HepG2 (cell line): ENCODE results near the gene CNIH3. TPM values are rescaled to one million over a fixed set of nuclear protein-coding genes. Genes with fewer than 3 reads are reported as not detected.

ENCODE experiments used
- ATAC-seq: fragments of 200-7000 bp; cut with Tn5 transposase; 3 replicates; pipeline ENCODE4 v1.9.1; 2020; ENCODE audit warnings: mild to moderate bottlenecking, moderate library complexity
- BruUV-seq: library from RNA; stranded (reverse); fragments of 400-500 nt; replicated peaks from 2 replicates; lab custom pipeline; 2021; lab: Mats Ljungman, UMichigan
- CTCF ChIA-PET: fragments of 300-600 bp; formaldehyde crosslinking; extraction: SDS; loops from one replicate; lab custom pipeline; 2021; ENCODE audit warnings: low total read pairs, inconsistent platforms, low intra/inter-chr PET ratio; lab: Yijun Ruan, JAX
- POLR2A ChIA-PET: fragments of 350-600 bp; sonication (Branson Sonifier 250); formaldehyde crosslinking; loops from one replicate; lab custom pipeline; 2020; ENCODE audit warnings: antibody characterized with exemption, inconsistent platforms; lab: Yijun Ruan, JAX
- DNase-seq: peaks from one replicate; pipeline ENCODE4 v3.0.0-alpha.2; 2015; ENCODE audit warnings: low spot score
- FAIRE-seq: peaks from 3 replicates; lab custom pipeline; 2011; peaks lifted over from hg19 to GRCh38; lab: Jason Lieb, UNC
- H2AFZ ChIP-seq: one replicate; pipeline ENCODE4 v1.6.1; 2011; ENCODE audit warnings: low read length, inconsistent platforms
- H3K27ac ChIP-seq: fragments of 300-600 bp; 3 replicates; pipeline ENCODE4 v1.8.0; 2011; ENCODE audit warnings: mixed run types, mild to moderate bottlenecking, mixed read lengths, low read length, inconsistent platforms; ENCODE audit not compliant: insufficient read depth; ENCODE audit errors: extremely low read length
- H3K27me3 ChIP-seq, 2 experiments: fragments of 200-600 bp in 1 of 2; 2 replicates in 1 of 2; 3 replicates in 1 of 2; pipeline versions ENCODE4 v1.6.0 to v1.8.0; 2011; ENCODE audit warnings: low read length in 2 of 2, mild to moderate bottlenecking in 2 of 2, moderate library complexity in 2 of 2, inconsistent platforms in 1 of 2; ENCODE audit not compliant: insufficient read depth in 2 of 2, control insufficient read depth in 1 of 2
- H3K36me3 ChIP-seq, 2 experiments: fragments of 200-600 bp in 1 of 2; replicated peaks in 1 of 2; 2 replicates in 1 of 2; 3 replicates in 1 of 2; pipeline versions ENCODE4 v1.5.1 to v1.8.0; 2011; ENCODE audit warnings: low read length in 2 of 2, inconsistent platforms in 1 of 2; ENCODE audit not compliant: insufficient read depth in 2 of 2, control insufficient read depth in 1 of 2
- H3K4me1 ChIP-seq: 2 replicates; pipeline ENCODE4 v1.5.1; 2012; ENCODE audit warnings: low read length, inconsistent platforms; ENCODE audit not compliant: insufficient read depth
- H3K4me2 ChIP-seq: 2 replicates; pipeline ENCODE4 v1.6.0; 2011; ENCODE audit warnings: low read depth, low read length, inconsistent platforms
- H3K4me3 ChIP-seq, 3 experiments: fragments of 200-600 bp in 1 of 3; sonication (generic), shearing (Covaris generic) in 1 of 3; replicated peaks in 1 of 3; 2 replicates each; pipeline ENCODE4 v1.5.1; 2011 to 2016; ENCODE audit warnings: low read length in 3 of 3, inconsistent platforms in 2 of 3, low read depth in 2 of 3, mild to moderate bottlenecking in 2 of 3, control low read depth in 1 of 3, mixed read lengths in 1 of 3; ENCODE audit not compliant: insufficient read depth in 1 of 3
- H3K79me2 ChIP-seq: one replicate; pipeline ENCODE4 v1.6.1; 2011; ENCODE audit warnings: low read length, inconsistent platforms; ENCODE audit not compliant: insufficient read depth
- H3K9ac ChIP-seq: 2 replicates; pipeline ENCODE4 v1.6.0; 2011; ENCODE audit warnings: mild to moderate bottlenecking, low read depth, low read length, inconsistent platforms; ENCODE audit not compliant: insufficient read depth
- H3K9me3 ChIP-seq: 2 replicates; pipeline ENCODE4 v1.5.1; 2012; ENCODE audit warnings: mild to moderate bottlenecking, low read length
- H4K20me1 ChIP-seq: 2 replicates; pipeline ENCODE4 v1.6.0; 2011; ENCODE audit warnings: inconsistent platforms, mild to moderate bottlenecking, low read length, moderate library complexity; ENCODE audit not compliant: insufficient read depth
- CAMTA2 ChIP-seq: sonication (generic); formaldehyde crosslinking; IDR thresholded peaks from 2 replicates; pipeline ENCODE4 v1.4.0; 2020; ENCODE audit warnings: mild to moderate bottlenecking, missing genetic modification reagents, borderline replicate concordance
- ELF3 ChIP-seq: IDR thresholded peaks from 2 replicates; pipeline ENCODE4 v1.6.1; 2016; ENCODE audit warnings: missing genetic modification reagents, missing compliant biosample characterization
- ETV5 ChIP-seq: IDR thresholded peaks from 2 replicates; pipeline ENCODE4 v1.6.1; 2018; ENCODE audit warnings: missing biosample characterization, missing genetic modification reagents, inconsistent platforms, borderline replicate concordance
- JUNB ChIP-seq: sonication (generic); formaldehyde crosslinking; IDR thresholded peaks from 2 replicates; pipeline ENCODE4 v1.8.0; 2022; ENCODE audit warnings: missing genetic modification reagents, mild to moderate bottlenecking, borderline replicate concordance
- MATR3 ChIP-seq: sonication (generic); formaldehyde crosslinking; IDR thresholded peaks from 2 replicates; pipeline ENCODE4 v1.4.0; 2020; ENCODE audit warnings: missing genetic modification reagents
- MTERF4 ChIP-seq: sonication (generic); formaldehyde crosslinking; IDR thresholded peaks from 2 replicates; pipeline ENCODE4 v1.8.0; 2023; ENCODE audit warnings: mild to moderate bottlenecking, missing genetic modification reagents
- NFATC3 ChIP-seq: sonication (generic); formaldehyde crosslinking; IDR thresholded peaks from 2 replicates; pipeline ENCODE4 v1.5.1; 2020; ENCODE audit warnings: mild to moderate bottlenecking, missing genetic modification reagents
- SATB2 ChIP-seq: sonication (generic); formaldehyde crosslinking; IDR thresholded peaks from 2 replicates; pipeline ENCODE4 v1.5.0; 2020; ENCODE audit warnings: missing genetic modification reagents
- SRSF1 ChIP-seq: fragments of 200-400 bp; formaldehyde crosslinking; optimal IDR thresholded peaks from 2 replicates; pipeline ENCODE3; 2017; ENCODE audit warnings: mild to moderate bottlenecking, low read depth, low read length, moderate library complexity
- THAP7 ChIP-seq: sonication (generic); formaldehyde crosslinking; IDR thresholded peaks from 2 replicates; pipeline ENCODE4 v1.8.1; 2023; ENCODE audit warnings: mild to moderate bottlenecking, missing genetic modification reagents
- ZMYM4 ChIP-seq: sonication (generic); formaldehyde crosslinking; IDR thresholded peaks from 2 replicates; pipeline ENCODE4 v1.8.1; 2023; ENCODE audit warnings: mild to moderate bottlenecking, missing genetic modification reagents
- ZNF576 ChIP-seq: sonication (generic); formaldehyde crosslinking; IDR thresholded peaks from 2 replicates; pipeline ENCODE4 v1.4.0; 2020; ENCODE audit warnings: mild to moderate bottlenecking, missing genetic modification reagents
- WGBS: methylation state at CpG from one replicate; pipeline ENCODE4 v1.1.6; 2017; ENCODE audit warnings: low lambda C conversion rate; 5-methylcytosine and 5-hydroxymethylcytosine counted together
- in situ Hi-C: cut with HindIII; loops from 2 replicates; pipeline ENCODE4 v1.10.0; 2017; ENCODE audit warnings: low pct_unique_long_range_greater_than_20kb; ENCODE audit not compliant: extremely low pct_ligation_motif_present
- intact Hi-C: fragments of 100-400 bp; cut with micrococcal nuclease; formaldehyde crosslinking; loops from one replicate; pipeline ENCODE4 v1.10.0; 2022; ENCODE audit not compliant: unreplicated experiment
- polyA plus RNA-seq, 8 experiments: library from polyadenylated mRNA; depleted of rRNA in 3 of 8; stranded (reverse) in 7 of 8; unstranded in 1 of 8; fragments of >200 nt; fragmentation: Illumina TruSeq in 4 of 8; extraction: Trizol in 4 of 8; gene quantifications; 2 replicates each; pipeline versions ENCODE4 v1.2.1 to v1.2.3, GENCODE V29; 2011 to 2016; ENCODE audit warnings: low read depth in 4 of 8, missing spikeins in 1 of 8, mixed read lengths in 1 of 8; ENCODE audit not compliant: insufficient read depth in 1 of 8
- total RNA-seq, 5 experiments: library from RNA; depleted of rRNA; stranded (reverse); fragments of >200 nt; fragmentation: Illumina TruSeq; extraction: Trizol; gene quantifications; 2 replicates each; pipeline ENCODE4 v1.2.3, GENCODE V29; 2016; ENCODE audit warnings: low read depth in 1 of 5

Gene CNIH3
- total and polyA plus RNA-seq, 2 of the 13 experiments (the other 11 are each of a cell fraction or from before 2014, with no cell fraction given): 0.36 to 1.1 TPM

GRCh38 chr1:224656392-224656791 lies 40.3 kb downstream of the CNIH3 start:
- Histone ChIP-seq H2AFZ (no peak overlapping the region), H3K36me3 (no peaks in the 10 kb centered on the region), H4K20me1 (no peaks in the 10 kb centered on the region), H3K9me3 (no peaks in the 10 kb centered on the region), H3K4me2 (no peak overlapping the region), H3K79me2 (no peaks in the 10 kb centered on the region), H3K27me3 (peaks cover 0 to 11% of the 10 kb centered on the region in 2 experiments; a peak in 1 of 5 replicates), H3K27ac (no peak overlapping the region), H3K4me3 (no peak overlapping the region), H3K9ac (no peak overlapping the region), H3K4me1 (no peaks in the 10 kb centered on the region)
- intact Hi-C loops: no loop called here
- TF ChIP-seq ELF3 (CRISPR knock-in tag) (no peak), CAMTA2 (no peak), SRSF1 (no peak), MATR3 (CRISPR knock-in tag) (no peak), NFATC3 (no peak), ZNF576 (CRISPR knock-in tag) (no peak), SATB2 (CRISPR knock-in tag) (no peak)
- no peak for ATAC-seq
- CTCF ChIA-PET: no interaction called here
- in situ Hi-C loops: no loop called here
- no peak for FAIRE-seq
- DNase-seq: no peak
- POLR2A ChIA-PET: no interaction called here
- WGBS: 24% methylated on average over 9 of the region's 10 CpGs
- no TSS peak for BruUV-seq

DNA sequence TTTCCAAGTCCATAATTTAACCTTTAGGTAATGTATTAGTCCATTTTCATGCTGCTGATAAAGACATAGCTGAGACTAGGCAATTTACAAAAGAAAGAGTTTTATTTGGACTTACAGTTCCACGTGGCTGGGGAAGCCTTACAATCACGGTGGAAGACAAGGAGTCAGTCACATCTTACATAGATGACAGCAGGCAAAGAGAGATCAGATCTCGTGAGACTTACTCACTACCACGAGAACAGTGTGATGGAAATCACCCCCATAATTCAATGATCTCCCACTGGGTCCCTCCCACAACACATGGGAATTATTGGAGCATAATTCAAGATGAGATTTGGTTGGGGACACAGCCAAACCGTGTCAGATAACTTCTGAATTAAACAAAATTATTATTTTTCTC lies 44.0 kb downstream of the CNIH3 start:
- DNase-seq: no peak
- no peak for TF ChIP-seq THAP7 (CRISPR knock-in tag)
- no peak for TF ChIP-seq MTERF4 (CRISPR knock-in tag)
- TF ChIP-seq ZMYM4 (CRISPR knock-in tag): no peak
- TF ChIP-seq ETV5 (CRISPR knock-in tag): no peak
- no peak for TF ChIP-seq JUNB (CRISPR knock-in tag)
- intact Hi-C loops (no loop called here), in situ Hi-C loops (no loop called here)
- Histone ChIP-seq H3K4me3 (no peak overlapping the region), H3K9me3 (no peaks in the 10 kb centered on the region), H3K27me3 (peaks cover 0 to 11% of the 10 kb centered on the region in 2 experiments; a peak in 1 of 5 replicates), H3K27ac (no peak overlapping the region), H4K20me1 (no peaks in the 10 kb centered on the region), H3K4me2 (no peak overlapping the region), H2AFZ (no peak overlapping the region), H3K36me3 (no peaks in the 10 kb centered on the region), H3K79me2 (no peaks in the 10 kb centered on the region), H3K4me1 (no peaks in the 10 kb centered on the region), H3K9ac (no peak overlapping the region)
- 6% methylated on average over 5 of the region's 5 CpGs for WGBS
- no TSS peak for BruUV-seq
- CTCF ChIA-PET: no interaction called here
- no peak for ATAC-seq
- no peak for FAIRE-seq
- POLR2A ChIA-PET: no interaction called here
